Measurements from ENCODE around the gene TMEM221. TPM values are rescaled to one million over a fixed set of nuclear protein-coding genes. Genes with fewer than 3 reads are reported as not detected.

TMEM221 gene
- total and polyA plus RNA-seq, 9 of the 15 experiments (the other 6 are each of a cell fraction or from before 2014, with no cell fraction given) = 0.06 to 0.35 TPM; not detected in 7

DNA sequence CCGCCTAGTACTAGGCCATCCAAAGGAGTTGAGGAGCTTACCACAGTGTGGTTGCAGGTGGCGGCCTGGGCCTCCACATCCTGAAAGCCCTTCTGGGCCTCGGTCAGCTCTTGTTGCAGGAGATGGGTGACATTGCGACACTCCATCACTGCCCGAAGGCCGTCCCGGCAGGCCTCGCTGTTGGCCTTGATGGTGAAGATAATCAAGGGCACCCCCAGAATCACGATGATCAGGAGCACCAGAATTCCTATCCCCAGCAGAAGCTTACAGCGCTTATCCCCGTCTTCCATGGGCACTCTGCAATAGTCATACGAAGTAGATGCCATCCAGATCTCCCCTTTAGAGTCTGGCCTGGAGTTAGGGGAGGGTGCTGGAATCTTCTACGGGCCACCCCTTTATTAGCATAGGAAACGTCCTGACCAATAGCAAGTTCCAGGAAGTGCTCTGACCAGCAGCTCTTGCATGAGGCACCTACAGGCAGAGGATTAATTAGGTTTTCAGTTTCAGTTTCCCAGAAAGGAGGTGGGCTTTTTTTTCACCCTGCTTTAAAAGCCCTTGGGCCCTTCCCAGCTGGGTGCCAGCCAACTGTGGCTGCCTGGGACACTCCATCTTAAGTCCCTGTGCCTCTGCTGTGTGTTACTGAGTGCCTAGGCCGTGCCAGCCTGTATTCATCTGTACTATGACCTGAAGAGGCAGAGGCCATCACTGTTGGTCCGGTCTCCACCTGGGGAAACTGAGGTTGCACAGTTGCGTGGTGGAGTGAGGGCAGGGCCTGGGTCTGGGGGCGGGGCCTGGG lies 43.0 kb downstream of the TMEM221 start, which contains the start of gene BST2 (continued):
- TF ChIP-seq, protein P1, sequence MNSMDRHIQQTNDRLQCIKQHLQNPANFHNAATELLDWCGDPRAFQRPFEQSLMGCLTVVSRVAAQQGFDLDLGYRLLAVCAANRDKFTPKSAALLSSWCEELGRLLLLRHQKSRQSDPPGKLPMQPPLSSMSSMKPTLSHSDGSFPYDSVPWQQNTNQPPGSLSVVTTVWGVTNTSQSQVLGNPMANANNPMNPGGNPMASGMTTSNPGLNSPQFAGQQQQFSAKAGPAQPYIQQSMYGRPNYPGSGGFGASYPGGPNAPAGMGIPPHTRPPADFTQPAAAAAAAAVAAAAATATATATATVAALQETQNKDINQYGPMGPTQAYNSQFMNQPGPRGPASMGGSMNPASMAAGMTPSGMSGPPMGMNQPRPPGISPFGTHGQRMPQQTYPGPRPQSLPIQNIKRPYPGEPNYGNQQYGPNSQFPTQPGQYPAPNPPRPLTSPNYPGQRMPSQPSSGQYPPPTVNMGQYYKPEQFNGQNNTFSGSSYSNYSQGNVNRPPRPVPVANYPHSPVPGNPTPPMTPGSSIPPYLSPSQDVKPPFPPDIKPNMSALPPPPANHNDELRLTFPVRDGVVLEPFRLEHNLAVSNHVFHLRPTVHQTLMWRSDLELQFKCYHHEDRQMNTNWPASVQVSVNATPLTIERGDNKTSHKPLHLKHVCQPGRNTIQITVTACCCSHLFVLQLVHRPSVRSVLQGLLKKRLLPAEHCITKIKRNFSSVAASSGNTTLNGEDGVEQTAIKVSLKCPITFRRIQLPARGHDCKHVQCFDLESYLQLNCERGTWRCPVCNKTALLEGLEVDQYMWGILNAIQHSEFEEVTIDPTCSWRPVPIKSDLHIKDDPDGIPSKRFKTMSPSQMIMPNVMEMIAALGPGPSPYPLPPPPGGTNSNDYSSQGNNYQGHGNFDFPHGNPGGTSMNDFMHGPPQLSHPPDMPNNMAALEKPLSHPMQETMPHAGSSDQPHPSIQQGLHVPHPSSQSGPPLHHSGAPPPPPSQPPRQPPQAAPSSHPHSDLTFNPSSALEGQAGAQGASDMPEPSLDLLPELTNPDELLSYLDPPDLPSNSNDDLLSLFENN (IDR thresholded peaks at IDR 0.05; ENCODE audit: low read depth in 2 of 2, low read length in 2 of 2) = peak in 1 of 2 experiments; percentile 54; a peak in 2 of 4 replicates
- TF ChIP-seq JUND (IDR thresholded peaks at IDR 0.05; ENCODE audit: borderline replicate concordance, low read depth, low read length) = no peak
- peak; percentile 50; the same call in 2 of the 3 replicates for TF ChIP-seq JUND (tag; IDR thresholded peaks at IDR 0.05; ENCODE audit: borderline replicate concordance, low read depth, low read length)
- TF ChIP-seq ZNF707 (CRISPR knock-in tag; conservative IDR thresholded peaks at IDR 0.05) = no peak
- TF ChIP-seq, protein P2, sequence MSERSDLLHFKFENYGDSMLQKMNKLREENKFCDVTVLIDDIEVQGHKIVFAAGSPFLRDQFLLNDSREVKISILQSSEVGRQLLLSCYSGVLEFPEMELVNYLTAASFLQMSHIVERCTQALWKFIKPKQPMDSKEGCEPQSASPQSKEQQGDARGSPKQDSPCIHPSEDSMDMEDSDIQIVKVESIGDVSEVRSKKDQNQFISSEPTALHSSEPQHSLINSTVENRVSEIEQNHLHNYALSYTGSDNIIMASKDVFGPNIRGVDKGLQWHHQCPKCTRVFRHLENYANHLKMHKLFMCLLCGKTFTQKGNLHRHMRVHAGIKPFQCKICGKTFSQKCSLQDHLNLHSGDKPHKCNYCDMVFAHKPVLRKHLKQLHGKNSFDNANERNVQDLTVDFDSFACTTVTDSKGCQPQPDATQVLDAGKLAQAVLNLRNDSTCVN (CRISPR knock-in tag; IDR thresholded peaks at IDR 0.05) = no peak
- TF ChIP-seq SNRNP70 (optimal IDR thresholded peaks at IDR 0.05; ENCODE audit: low read depth, low read length) = no peak
- TF ChIP-seq HCFC1 (IDR thresholded peaks at IDR 0.05; ENCODE audit: low read depth, low read length) = no peak; the same call in none of the 2 replicates
- no peak for TF ChIP-seq MXI1 (IDR thresholded peaks at IDR 0.05; ENCODE audit: low read depth, low read length)
- no peak for TF ChIP-seq SOX6 (IDR thresholded peaks at IDR 0.05)
- no peak for TF ChIP-seq LARP7 (IDR thresholded peaks at IDR 0.05)
- no peak for TF ChIP-seq ZNF134 (CRISPR knock-in tag; conservative IDR thresholded peaks at IDR 0.05)
- TF ChIP-seq HSF4 (CRISPR knock-in tag; IDR thresholded peaks at IDR 0.05; ENCODE audit: borderline replicate concordance) = no peak
- TF ChIP-seq, protein P3, sequence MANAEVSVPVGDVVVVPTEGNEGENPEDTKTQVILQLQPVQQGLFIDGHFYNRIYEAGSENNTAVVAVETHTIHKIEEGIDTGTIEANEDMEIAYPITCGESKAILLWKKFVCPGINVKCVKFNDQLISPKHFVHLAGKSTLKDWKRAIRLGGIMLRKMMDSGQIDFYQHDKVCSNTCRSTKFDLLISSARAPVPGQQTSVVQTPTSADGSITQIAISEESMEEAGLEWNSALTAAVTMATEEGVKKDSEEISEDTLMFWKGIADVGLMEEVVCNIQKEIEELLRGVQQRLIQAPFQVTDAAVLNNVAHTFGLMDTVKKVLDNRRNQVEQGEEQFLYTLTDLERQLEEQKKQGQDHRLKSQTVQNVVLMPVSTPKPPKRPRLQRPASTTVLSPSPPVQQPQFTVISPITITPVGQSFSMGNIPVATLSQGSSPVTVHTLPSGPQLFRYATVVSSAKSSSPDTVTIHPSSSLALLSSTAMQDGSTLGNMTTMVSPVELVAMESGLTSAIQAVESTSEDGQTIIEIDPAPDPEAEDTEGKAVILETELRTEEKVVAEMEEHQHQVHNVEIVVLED (CRISPR knock-in tag; IDR thresholded peaks at IDR 0.05) = no peak
- no peak for TF ChIP-seq COPS2 (conservative IDR thresholded peaks at IDR 0.05)
- TF ChIP-seq ZNF717 (CRISPR knock-in tag; IDR thresholded peaks at IDR 0.05) = no peak
- no peak for TF ChIP-seq ZNF23 (CRISPR knock-in tag; IDR thresholded peaks at IDR 0.05)
- no peak for TF ChIP-seq CHD1 (IDR thresholded peaks at IDR 0.05; ENCODE audit: low read length)
- no peak for TF ChIP-seq TCF7 (IDR thresholded peaks at IDR 0.05; ENCODE audit: borderline replicate concordance)
- TF ChIP-seq SMAD1 (IDR thresholded peaks at IDR 0.05; ENCODE audit: low read depth, low read length, partially characterized antibody) = peak; percentile 29
- peak; percentile 99 for TF ChIP-seq CEBPB (tag; IDR thresholded peaks at IDR 0.05)
- TF ChIP-seq FOXP1 (CRISPR knock-in tag; IDR thresholded peaks at IDR 0.05) = no peak
- no peak for TF ChIP-seq EGR1 (conservative IDR thresholded peaks at IDR 0.05)
- TF ChIP-seq, protein P4, sequence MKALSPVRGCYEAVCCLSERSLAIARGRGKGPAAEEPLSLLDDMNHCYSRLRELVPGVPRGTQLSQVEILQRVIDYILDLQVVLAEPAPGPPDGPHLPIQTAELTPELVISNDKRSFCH (CRISPR knock-in tag; IDR thresholded peaks at IDR 0.05) = no peak
- TF ChIP-seq, protein P4 (tag; IDR thresholded peaks at IDR 0.05) = no peak

Data from K562 (cell line).